ENCODE results near the gene MRPL44. TPM values are rescaled to one million over a fixed set of nuclear protein-coding genes. Genes with fewer than 3 reads are reported as not detected.

MRPL44 gene
- total and polyA plus RNA-seq, 2 donors (not counting 1 experiment from before 2014, with no cell fraction given) = 8.9 to 26.7 TPM

DNA sequence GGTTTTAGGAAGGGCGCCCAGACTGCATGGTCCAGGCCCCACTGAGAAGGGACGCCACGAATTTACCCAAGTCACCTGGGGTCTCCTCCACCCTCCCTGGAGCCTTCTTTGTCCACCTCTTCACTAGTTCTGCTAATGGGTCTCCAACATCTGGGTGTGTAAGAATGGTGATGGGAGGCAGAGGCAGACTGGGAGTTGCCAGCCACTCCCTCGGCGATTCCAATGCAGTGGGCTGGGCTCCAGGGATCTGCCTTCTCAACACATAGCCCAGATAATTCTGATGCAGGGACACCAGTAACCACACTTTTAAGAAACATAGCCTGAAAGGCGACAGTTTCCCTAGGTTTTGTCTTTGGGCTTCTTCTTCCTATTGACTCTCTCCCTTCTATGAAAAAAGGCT, 39.1 kb downstream of the MRPL44 start:
- no peak for ATAC-seq (ENCODE audit: low read depth)
- DNase-seq = no peak
- Mint-ChIP-seq H3K4me3 (no peak overlapping the region), H3K4me1 (no peaks in the 10 kb centered on the region), H3K9me3 (ENCODE audit: insufficient read depth) (no peaks in the 10 kb centered on the region), H3K27ac (no peak overlapping the region), H3K27me3 (no peaks in the 10 kb centered on the region)
- WGBS (ENCODE audit: insufficient coverage) = 88% methylated on average over 1 of the region's 6 CpGs
- Histone ChIP-seq H3K36me3 (replicated peaks in 1 of 2; ENCODE audit: control extremely low read depth in 1 of 2, control insufficient read depth in 1 of 2, extremely low read depth in 1 of 2, insufficient read depth in 2 of 2, low read length in 1 of 2) (no peaks in the 10 kb centered on the region), H3K4me1 (ENCODE audit: control insufficient read depth in 2 of 2, insufficient read depth in 2 of 2, low read length in 2 of 2) (no peaks in the 10 kb centered on the region), H3K27me3 (replicated peaks in 1 of 4; ENCODE audit: control extremely low read depth in 1 of 4, control insufficient read depth in 3 of 4, insufficient read depth in 4 of 4, low read length in 3 of 4) (no peaks in the 10 kb centered on the region), H3K9me3 (ENCODE audit: control extremely low read depth in 1 of 3, control insufficient read depth in 2 of 3, insufficient read depth in 1 of 3, low read length in 2 of 3) (peaks cover 0 to 5% (median 0%) of the 10 kb centered on the region in 3 donors), H3K4me2 (replicated peaks; ENCODE audit: low read depth, low read length, poor library complexity, severe bottlenecking) (no peak overlapping the region), H3K27ac (ENCODE audit: low read length in 2 of 2) (no peak overlapping the region), H2AFZ (ENCODE audit: insufficient read depth, low read depth, low read length, poor library complexity, severe bottlenecking) (no peak overlapping the region), H4K20me1 (ENCODE audit: control insufficient read depth, insufficient read depth, low read length, poor library complexity, severe bottlenecking) (no peaks in the 10 kb centered on the region), H3K9ac (ENCODE audit: low read length) (no peak overlapping the region), H3K79me2 (ENCODE audit: control insufficient read depth, insufficient read depth, low read length) (no peaks in the 10 kb centered on the region), H3K4me3 (ENCODE audit: control extremely low read depth in 1 of 5, extremely low read depth in 1 of 5, insufficient read depth in 1 of 5, low read depth in 2 of 5, low read length in 4 of 5) (no peak overlapping the region)
- intact Hi-C loops (cut with micrococcal nuclease) = no loop called here
- POLR2A ChIA-PET = no interaction called here
- CTCF ChIA-PET = interaction anchor here (1.1 to 7.6 kb wide), 4 partner anchors 10 to 289 kb away, joined by 3 to 307 read pairs (median 8); no protein-coding TSS in a partner anchor
- no peak for TF ChIP-seq CTCF (IDR thresholded peaks at IDR 0.05)
- TF ChIP-seq EZH2 (IDR thresholded peaks at IDR 0.05; ENCODE audit: borderline replicate concordance, insufficient read depth, low read depth, low read length, poor library complexity, severe bottlenecking) = no peak

GRCh38 chr2:223997938-223998337, 40.7 kb downstream of the MRPL44 start:
- Histone ChIP-seq H3K4me1 (ENCODE audit: control insufficient read depth in 2 of 2, insufficient read depth in 2 of 2, low read length in 2 of 2) (no peaks in the 10 kb centered on the region), H3K79me2 (ENCODE audit: control insufficient read depth, insufficient read depth, low read length) (no peaks in the 10 kb centered on the region), H2AFZ (ENCODE audit: insufficient read depth, low read depth, low read length, poor library complexity, severe bottlenecking) (no peak overlapping the region), H4K20me1 (ENCODE audit: control insufficient read depth, insufficient read depth, low read length, poor library complexity, severe bottlenecking) (no peaks in the 10 kb centered on the region), H3K36me3 (replicated peaks in 1 of 2; ENCODE audit: control extremely low read depth in 1 of 2, control insufficient read depth in 1 of 2, extremely low read depth in 1 of 2, insufficient read depth in 2 of 2, low read length in 1 of 2) (no peaks in the 10 kb centered on the region), H3K27me3 (replicated peaks in 1 of 4; ENCODE audit: control extremely low read depth in 1 of 4, control insufficient read depth in 3 of 4, insufficient read depth in 4 of 4, low read length in 3 of 4) (no peaks in the 10 kb centered on the region), H3K4me2 (replicated peaks; ENCODE audit: low read depth, low read length, poor library complexity, severe bottlenecking) (no peak overlapping the region), H3K4me3 (ENCODE audit: control extremely low read depth in 1 of 5, extremely low read depth in 1 of 5, insufficient read depth in 1 of 5, low read depth in 2 of 5, low read length in 4 of 5) (no peak overlapping the region), H3K27ac (ENCODE audit: low read length in 2 of 2) (no peak overlapping the region), H3K9me3 (ENCODE audit: control extremely low read depth in 1 of 3, control insufficient read depth in 2 of 3, insufficient read depth in 1 of 3, low read length in 2 of 3) (peaks cover 0 to 5% (median 0%) of the 10 kb centered on the region in 3 donors), H3K9ac (ENCODE audit: low read length) (no peak overlapping the region)
- Mint-ChIP-seq H3K4me3 (no peak overlapping the region), H3K27me3 (no peaks in the 10 kb centered on the region), H3K4me1 (no peaks in the 10 kb centered on the region), H3K27ac (no peak overlapping the region), H3K9me3 (ENCODE audit: insufficient read depth) (no peaks in the 10 kb centered on the region)
- no peak for DNase-seq
- ATAC-seq (ENCODE audit: low read depth) = no peak
- ChIA-PET POLR2A (no interaction called here), CTCF (interaction anchor here (1.2 to 2.7 kb wide), 3 partner anchors 14 to 286 kb away, joined by 3 to 11 read pairs (median 4); no protein-coding TSS in a partner anchor)
- intact Hi-C loops (cut with micrococcal nuclease) = no loop called here
- WGBS (ENCODE audit: insufficient coverage) = 94% methylated on average over 5 of the region's 5 CpGs
- no peak for TF ChIP-seq CTCF (IDR thresholded peaks at IDR 0.05)
- no peak for TF ChIP-seq EZH2 (IDR thresholded peaks at IDR 0.05; ENCODE audit: borderline replicate concordance, insufficient read depth, low read depth, low read length, poor library complexity, severe bottlenecking)
